GM11168 (cell line): ENCODE measurements around the gene TMEM98.
"Not testable (repeated sequence)": the region's sequence is repeated elsewhere in the genome, so short reads cannot be mapped to it uniquely, and the experiment has no call there.

ENCODE experiments used
- in situ Hi-C: fragments of 300-500 bp; cut with MboI; formaldehyde crosslinking; loops from one replicate; pipeline ENCODE4 v1.12.0; 2022; ENCODE audit warnings: low sequenced_read_pairs; ENCODE audit not compliant: unreplicated experiment

Gene TMEM98

DNA sequence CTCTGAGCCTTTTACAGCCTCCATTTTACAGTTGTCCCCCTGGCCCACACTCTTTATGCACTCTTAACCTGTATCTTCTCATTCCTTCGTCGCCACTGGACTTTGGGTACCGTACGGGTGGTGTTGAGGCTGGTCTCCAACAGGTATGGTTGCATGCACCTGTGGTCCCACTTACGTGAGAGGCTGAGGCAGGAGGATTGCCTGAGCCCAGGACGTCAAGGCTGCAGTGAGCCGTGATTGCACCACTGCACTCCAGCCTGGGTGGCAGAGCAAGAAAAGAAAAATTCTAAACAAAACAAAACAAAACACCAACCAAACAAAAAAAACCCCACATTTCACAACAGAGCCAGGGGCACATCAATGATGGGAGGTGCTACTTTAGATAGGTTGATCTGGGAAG lies 14.4 kb upstream of the TMEM98 start:
- in situ Hi-C loops, result no loop called here

DNA sequence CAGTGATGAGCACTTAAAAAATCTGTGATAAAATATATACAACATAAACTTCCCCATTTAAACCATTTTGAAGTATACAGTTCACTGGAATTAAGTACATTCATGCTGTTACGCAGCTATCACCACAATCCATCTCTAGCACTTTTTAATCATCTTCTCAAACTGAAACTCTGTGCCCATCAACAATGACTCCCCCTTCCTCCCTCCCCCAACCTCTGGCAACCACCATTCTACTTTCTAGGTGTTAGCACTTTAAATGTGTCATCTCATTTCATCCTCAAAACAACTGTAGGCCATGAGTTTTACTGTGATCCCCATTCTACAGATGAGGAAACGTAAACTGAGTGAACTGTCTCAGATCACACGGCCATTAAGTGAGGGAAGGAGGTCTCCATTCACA lies 13.8 kb upstream of the TMEM98 start:
- in situ Hi-C loops, result no loop called here

DNA sequence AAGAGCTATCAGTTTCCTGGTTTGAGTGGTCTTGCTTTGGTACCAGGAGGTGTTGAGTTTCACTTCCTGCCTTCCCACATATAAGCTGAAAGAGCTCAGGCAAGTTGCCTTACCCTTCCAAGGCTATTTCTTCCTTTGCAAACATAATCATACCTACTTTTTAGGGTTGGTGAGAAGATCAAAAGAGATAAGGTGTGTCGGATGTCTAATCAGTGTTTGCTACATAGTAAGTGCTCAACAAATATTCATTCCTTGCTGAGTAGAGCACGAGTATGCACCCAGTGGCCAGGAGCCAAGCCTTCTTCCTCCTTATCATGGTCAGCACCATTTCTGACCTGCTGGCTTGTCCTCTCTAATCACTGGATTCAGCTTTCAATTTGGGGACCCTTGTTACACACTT lies 12.7 kb upstream of the TMEM98 start:
- in situ Hi-C loops, result no loop called here

DNA sequence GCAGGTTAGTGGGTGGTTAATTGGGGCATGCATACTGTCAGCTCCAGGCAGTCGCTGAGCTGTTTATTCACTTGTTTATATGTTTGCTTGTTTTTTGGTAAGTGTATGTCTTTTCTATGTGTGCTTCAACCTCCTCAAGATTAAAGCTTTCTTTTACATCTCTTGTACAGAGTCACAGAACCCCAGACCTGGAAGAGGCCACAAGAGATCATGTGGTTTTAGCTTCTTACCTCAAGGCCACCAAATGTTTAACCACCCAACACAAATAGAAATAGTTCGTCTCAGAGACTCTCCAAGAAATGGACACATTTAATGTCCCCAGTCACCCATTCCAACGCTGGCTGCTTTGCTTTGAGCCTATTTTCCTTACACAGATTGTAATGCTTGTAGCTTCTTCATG lies 11.8 kb upstream of the TMEM98 start:
- in situ Hi-C loops, result no loop called here

DNA sequence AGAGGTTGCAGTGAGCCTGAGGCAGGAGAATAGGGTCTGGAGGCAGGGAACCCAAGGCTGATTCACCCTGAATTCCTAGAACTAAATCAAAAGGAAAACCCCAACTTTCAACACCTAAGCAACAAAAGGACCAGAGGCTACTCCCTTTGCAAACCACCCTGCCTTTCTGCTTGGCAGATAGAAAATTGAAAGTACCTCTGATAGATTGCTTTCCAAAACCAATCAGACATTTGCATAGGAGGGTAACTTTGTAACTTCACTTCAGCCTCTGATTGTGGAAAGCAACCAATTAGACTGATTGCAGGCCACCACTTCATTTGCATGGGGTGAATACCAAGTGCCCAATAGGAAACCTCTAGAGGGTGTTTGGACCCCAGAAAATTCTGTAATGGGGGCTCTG lies 10.9 kb upstream of the TMEM98 start:
- in situ Hi-C loops, result no loop called here

DNA sequence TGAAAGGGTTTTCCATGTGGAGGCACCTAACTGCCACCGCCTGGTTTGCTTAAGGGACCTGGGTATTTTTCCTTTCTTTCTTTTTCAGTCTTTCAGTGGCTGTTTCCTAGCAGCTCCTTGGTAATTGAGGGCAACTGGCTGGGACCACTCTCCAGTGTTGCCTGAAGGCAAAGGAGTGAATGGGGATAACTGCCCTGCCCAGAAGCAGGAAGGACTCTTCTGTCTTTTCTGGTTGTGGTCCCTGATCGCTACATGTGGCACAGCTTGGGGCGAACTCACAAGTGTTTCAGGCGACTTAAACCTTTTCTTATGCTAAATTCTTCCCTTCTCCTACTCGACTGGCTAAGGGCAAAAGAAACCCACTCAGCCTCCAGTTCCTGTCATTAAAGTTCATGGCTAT lies 10.1 kb upstream of the TMEM98 start:
- in situ Hi-C loops, result no loop called here

DNA sequence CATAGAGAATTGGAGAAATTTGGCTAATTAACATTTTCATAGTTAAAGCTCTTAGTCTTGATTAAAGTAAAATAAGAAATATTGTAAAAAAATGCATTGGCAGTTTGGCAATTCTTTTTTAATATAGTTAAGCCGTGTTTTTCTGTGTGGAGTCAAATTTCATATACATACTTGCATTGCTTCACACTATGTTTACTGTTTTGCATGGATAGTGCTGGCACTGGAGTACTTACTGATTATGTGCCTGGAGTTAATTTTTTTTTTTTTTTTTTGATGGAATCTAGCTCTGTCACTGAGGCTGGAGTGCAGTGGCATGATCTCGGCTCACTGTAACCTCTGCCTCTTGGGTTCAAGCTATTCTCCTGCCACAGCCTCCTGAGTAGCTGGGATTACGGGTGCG lies 8.1 kb upstream of the TMEM98 start:
- in situ Hi-C loops, result not testable (repeated sequence)

DNA sequence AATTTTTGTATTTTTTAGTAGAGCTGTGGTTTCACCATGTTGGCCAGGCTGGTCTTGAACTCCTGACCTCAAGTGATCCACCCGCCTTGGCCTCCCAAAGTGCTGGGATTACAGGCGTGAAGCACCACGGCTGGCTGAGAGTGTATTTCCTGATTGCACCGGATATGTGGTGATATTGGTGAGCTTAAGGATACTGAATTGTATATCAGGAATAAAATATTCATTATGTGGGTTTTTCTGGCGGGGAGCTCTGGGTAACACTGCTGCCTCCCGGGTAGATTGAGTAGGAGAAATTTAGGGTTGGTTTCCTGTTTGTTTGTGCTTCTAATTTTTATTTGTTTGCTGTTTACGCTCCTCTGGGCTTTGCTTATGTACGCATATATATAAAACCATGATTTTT lies 7.7 kb upstream of the TMEM98 start:
- in situ Hi-C loops, result no loop called here

DNA sequence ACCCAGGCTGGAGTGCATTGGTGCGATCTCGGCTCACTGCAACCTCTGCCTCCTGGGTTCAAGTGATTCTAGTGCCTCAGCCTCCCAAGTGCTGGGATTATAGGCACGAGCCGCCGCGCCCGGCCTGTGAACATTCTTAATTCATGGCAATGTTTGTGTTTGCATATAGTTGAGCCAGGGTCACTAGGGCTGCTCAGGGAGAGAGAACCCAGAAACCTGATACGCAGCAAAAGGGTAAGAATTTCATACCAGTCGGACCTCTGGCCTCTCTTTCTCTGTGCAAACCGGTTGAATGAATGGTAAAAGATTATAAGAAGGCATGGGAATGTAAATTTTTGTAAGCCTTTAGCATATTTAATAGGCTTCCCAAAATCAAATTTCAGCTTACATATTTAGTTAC lies 6.9 kb upstream of the TMEM98 start:
- in situ Hi-C loops, result no loop called here

DNA sequence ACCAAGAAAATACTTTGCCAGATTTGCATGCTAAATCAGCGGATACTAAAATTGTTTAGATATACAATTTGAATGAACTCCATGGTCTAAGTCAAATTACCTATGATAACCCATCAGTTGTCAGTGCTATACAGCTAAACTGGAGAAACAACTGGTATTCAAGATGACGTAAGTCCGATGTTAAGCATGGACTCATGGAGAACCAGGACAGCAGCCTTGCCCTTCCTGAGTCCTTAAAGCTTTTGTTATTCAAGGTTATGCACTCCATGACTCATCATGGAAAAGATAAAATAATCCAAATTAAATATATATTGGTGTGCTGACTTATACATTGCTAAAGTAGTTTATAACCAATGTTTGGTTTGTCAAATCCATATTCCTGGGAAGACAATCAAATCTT lies 4.0 kb upstream of the TMEM98 start:
- in situ Hi-C loops, result not testable (repeated sequence)

DNA sequence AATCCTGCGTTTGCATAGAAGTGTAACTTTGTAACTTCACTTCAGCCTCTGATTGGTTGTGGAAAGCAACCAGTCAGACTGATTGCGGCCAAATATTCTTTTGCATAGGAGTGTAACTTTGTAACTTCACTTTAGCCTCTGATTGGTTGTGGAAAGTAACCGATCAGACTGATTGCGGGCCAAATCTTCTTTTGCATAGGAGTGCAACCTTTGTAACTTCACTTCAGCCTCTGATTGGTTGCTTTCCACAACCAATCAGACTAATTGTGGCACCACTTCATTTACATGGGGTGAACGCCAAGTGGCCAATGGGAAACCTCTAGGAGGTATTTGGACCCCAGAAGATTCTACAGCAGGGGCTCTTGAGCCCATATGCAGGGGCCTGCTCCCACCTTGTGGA lies 1.8 kb upstream of the TMEM98 start:
- in situ Hi-C loops, result no loop called here

DNA sequence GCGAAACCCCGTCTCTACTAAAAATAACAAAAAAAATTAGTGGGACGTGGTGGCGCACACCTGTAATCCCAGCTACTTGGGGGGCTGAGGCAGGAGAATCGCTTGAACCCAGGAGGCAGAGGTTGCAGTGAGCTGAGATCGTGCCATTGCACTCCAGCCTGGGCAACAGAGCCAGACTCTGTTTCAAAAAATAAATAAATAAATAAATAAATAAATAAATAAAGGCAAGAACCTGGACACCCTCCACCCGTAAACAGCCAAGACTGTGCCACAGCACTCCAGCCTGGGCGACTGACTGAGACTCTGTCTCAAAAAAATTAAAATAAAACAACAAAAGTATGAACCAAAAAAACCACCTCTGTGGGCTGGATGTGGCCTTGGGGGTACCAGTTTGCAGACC lies 1.2 kb upstream of the TMEM98 start:
- in situ Hi-C loops, result not testable (repeated sequence)

DNA sequence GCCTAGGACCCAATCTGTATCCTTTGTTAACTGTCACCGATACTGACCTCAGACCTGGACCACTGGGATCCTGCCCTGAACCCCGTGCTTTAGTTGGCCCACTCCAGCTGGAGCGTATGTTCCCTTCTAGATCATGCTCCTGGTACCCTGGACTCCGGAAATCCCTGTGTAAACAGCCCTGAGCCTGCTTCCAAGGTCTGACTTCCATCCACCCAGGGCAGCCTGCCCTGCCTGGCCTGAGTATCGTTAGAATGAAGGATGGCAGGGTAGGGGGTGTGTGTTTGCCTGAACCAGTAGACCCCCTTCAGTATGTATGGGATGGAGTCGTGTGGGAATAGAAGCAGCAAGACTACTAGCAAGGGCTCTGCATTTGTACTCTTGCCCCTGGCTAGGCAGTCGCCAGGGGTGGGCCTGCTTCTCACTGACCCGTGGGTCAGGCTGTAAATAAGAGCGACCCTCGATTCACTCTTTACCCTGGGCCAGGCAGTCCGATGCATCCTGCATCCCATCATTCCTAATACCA lies 691 bp upstream of the TMEM98 start:
- in situ Hi-C loops, result no loop called here

DNA sequence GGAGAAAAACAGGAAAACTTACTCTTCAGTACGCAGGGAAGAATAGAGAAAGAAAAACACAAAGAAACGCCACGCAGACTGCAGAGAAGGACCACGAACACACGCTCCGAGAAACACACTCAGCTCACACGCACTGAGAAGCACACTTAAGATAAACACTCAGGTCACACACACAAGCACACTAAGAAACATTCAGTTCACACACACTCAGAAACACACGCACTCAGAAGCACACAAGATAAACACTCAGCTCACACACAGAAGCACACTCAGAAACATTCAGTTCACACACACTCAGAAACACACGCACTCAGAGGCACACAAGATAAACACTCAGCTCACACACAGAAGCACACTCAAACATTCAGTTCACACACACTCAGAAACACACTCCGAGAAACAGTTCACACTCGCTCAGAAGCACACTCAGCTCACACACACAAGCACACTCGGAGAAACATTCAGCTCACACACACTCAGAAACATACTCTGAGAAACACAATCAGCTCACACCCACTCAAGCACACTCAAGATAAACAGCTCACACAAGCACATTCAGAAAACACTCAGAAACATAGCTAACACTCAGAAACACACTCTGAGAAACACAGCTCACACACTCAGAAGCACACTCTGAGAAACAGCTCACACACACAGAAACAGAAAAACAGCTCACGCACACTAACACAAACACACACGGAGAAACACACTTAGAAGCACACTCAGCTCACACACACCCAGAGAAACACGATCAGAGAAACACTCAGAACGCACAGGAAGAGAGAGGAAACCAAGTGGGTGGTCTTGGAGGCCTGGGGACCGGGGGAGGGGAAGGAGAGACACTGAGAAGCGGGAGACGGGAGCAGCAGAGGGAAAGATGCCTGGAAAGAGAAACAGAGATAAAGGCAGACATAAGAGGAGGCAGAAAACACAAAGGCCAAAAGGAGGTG lies 908 bp downstream of the TMEM98 start:
- in situ Hi-C loops, result no loop called here

DNA sequence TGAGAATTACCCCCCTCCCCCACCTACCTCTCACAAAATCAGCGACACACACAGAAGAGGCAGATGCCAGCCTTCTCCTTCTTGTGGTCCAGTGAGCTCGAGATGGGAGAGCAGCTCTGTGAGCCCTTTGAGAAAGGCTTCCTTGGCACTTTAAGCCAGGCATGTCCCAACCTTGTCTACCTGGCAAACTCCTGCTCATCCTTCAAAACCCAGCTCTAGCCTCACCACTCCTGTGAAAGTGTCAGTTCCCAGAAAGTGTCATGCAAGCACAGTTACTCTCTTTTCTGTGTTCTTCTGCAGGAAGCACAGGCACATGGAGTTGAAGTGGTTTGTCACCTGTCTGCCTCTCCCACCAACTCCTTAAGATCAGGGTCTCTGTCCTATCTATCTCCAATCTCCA lies 1.6 kb downstream of the TMEM98 start:
- in situ Hi-C loops, result no loop called here

DNA sequence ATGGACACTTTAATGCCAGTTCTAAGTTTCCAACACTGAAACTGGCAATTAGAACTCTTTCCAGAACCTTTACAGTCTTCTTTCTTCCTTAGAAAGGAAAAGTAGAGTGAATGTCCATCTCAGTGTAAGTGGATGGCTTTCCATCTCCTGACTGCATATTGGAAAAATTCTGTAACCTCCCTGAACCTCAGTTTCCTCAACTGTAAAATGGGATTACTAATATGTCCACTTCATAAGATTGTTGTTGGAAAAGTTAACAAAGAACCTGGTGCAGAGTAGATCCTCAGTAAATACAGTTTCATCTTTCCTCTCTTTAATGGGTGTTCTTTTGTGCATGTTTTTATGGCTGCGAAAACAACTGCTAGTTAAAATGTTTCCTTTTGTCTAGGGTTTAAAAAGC lies 2.6 kb downstream of the TMEM98 start:
- in situ Hi-C loops, result no loop called here

DNA sequence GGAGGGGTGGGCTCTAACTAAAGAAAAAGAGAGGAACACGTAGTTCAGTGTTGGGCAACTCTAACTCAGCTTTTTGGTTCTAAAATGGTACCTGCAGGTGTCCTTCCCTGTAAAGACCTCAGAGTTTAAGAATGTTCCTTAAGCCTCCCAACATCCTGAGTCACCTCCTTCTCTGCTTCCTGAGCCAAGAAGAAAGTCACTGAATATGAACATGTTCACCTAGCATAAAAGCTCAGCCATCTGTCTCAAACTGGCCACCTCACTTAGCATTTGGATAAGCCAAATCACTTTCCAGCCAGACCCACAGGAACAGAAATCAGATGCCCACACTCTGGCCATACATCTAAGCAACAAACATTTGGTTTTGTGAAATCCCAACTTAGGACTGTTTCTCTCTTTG lies 3.7 kb downstream of the TMEM98 start:
- in situ Hi-C loops, result no loop called here

DNA sequence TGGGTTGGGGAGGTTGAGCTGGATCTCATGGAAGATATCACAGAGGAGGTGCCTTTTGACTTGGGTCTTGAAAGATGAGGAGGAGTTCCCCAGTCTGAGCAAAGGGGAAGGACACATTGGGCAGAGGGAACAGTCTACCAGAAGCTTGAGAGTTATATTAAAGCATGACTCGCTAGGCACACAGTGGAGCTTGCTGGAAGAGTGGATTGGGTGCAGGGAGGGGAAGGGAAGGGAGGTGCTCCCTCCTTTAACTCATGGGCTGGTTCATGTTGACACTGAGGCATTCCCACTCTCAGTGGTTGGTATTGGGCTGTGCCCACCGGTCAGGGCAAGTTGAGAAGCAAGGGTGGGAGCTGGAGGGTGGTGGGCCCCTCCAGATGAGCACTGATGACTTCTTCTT lies 5.9 kb downstream of the TMEM98 start:
- in situ Hi-C loops, result no loop called here

DNA sequence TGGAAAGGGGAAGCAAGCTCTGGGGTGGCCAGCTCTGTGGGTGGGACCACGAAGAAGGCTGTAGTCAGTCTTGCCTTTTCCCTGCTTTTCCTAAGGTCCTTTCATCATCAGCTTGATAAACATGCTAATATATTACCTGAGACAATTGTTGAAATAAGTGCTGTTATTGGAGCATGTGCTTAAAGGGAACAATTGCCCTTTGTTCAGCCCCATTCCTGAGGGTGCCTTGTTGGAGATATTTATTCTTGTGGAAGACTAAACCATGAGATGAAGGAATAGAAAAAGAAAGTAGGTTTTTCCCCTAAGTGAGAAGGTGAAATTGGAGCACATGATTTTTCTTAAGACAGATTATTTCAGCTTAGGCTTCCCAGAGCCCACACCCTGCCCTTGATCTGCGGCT lies 7.8 kb downstream of the TMEM98 start:
- in situ Hi-C loops, result no loop called here

DNA sequence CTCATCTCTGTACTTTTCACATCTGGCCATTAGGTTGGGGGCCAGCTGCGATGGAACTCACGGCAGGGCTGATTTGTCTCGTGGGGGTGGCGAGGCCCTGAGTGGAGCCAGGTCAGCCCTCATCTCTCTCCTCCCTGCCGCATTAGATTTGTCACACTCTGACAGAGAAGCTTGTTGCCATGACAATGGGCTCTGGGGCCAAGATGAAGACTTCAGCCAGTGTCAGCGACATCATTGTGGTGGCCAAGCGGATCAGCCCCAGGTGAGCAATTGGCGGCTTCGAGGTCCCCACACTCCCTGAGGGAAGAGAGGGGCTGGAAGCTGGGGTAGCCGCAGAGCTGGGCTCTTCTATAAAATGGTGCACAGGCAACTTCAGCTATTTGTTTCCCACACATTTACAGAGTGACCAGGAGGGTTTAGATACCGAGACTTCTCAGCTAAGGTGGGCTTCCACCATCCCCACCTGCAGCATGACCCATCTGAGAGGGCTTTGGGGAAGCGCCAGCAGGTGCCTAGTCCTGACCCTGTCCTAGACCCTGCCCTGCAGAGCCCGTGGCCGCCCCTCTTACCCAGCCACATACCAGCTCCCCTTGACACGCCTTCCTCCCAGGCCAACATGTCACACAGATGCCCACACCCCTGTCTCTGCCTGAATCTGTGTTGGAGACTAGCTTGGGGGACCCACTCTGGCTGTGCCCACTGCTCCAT lies 8.4 kb downstream of the TMEM98 start:
- in situ Hi-C loops, result no loop called here

DNA sequence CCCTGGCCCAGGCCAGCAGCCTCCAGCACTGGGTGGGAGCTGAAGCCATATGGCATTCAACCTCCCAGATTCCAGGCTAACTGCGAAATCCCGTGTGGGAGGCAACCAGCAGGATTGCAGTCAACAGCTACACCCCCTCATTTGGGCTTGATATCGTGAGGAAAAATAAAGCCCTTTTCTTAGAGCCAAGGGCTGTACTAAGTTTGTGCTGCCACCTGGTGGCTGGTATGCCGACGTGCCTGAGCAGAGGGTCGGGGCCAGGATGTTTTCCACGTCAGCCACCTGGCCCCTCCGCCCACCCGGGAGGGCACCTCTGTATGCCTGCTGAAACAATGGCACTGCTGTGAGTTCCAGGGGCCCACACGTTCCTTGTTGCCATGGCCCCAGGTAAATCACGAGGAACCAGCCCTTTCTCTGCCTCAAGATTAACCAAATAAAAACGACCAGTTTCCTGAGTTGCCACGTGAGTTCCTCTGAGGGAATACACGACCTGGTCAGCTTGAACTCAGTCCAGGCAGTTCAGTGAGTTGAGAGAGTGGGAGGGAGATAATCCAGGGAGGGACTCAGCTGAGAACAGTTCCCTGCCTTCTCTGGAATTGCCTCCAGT lies 9.0 kb downstream of the TMEM98 start:
- in situ Hi-C loops, result no loop called here
